ENCODE measurements around the gene GABRQ.
A peak's percentile ranks its signal among the peaks of the same experiment; 100 is the strongest.

GABRQ gene

GRCh38 chrX:152637649-152638442, at the start of gene GABRQ:
GABRQ (plus strand) TSS chrX:152637895; CDS start chrX:152638203, 308 bp downstream.
- no peak for DNase-seq

DNA sequence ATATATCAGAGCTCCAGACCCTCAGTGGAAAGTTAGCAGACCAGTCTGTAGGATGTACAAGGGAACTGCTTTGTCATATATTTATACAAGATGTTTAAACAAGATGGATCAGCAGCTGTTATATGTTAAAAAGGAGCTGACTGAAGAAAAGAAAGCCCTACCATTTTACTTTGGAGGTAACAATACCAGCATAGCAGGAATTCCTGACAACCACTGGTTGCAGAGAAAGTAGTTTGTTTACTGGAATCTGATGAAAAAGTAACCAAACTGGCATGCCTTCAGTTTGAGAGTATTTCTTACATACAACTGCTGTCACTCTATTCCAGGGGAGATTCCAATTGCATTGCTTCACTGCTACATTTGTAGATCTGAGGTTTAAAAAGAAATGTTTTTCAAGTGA, 49.5 kb upstream of the GABRQ start:
- DNase-seq: no peak

DNA sequence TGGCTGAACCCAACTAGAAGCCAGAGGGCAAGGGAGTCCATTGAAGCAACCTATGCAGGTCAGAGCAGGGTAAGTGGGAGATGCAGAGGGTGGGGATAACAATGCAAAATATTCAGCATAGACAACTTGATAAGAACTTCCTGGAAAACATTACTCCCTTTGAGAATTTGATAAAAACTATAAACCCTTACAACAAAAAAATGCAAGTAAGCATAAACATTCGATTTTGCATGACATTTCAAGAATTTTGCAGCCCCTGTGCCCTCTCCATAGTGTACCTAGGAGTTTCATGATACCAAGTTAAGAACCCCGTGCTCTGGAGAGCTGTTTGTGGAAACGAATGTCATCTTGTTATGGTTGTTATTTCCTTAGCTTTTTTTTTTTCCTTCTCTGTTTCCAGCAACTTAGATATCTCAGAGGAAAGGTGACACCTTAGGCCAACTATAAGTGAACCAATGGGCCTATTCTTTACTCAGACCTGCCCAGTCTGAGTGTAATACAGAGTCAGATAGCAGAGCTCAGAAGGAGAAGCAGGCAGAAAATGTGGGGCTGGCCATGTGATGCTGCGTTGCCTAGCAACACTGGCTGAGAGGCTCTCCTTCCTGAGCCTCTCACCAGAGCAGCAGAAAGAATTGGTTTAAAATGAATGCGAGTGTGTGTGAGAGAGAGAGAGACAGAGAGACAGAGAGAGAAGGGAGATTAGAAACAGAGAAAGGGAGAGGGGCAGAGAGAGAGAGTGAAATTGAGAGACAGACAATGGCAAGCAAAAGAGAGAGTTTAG, 36.7 kb upstream of the GABRQ start:
- DNase-seq: no peak

- DNase-seq: no peak
Measured at GRCh38 chrX:152601848-152602616, 35.7 kb upstream of the GABRQ start.

GRCh38 chrX:152614791-152615190, 22.9 kb upstream of the GABRQ start:
- DNase-seq: no peak

DNA sequence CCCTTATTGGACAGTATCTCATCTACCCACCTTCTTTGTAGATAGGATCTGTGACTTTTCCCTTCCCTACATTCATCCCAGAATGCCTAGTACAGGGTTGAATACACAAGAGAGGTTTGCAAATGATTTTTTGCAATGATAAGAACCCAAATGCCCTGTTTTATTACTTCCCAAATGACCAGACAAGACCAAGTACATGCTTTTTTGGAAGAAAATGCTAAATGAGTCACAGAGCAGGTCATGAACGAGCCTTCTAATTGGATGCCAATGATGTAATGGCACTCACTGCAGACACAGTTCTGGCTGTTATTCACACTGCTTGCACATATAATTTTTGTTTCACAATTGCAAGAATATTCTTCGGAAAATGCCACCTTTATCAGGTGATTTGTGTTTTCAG, 17.8 kb upstream of the GABRQ start:
- no peak for DNase-seq

- peak in 1 of 2 donors; percentile 0 for DNase-seq
Measured at GRCh38 chrX:152632445-152633097, 5.1 kb upstream of the GABRQ start.

- DNase-seq: no peak
Measured at GRCh38 chrX:152635941-152636340, 1.8 kb upstream of the GABRQ start.

DNA sequence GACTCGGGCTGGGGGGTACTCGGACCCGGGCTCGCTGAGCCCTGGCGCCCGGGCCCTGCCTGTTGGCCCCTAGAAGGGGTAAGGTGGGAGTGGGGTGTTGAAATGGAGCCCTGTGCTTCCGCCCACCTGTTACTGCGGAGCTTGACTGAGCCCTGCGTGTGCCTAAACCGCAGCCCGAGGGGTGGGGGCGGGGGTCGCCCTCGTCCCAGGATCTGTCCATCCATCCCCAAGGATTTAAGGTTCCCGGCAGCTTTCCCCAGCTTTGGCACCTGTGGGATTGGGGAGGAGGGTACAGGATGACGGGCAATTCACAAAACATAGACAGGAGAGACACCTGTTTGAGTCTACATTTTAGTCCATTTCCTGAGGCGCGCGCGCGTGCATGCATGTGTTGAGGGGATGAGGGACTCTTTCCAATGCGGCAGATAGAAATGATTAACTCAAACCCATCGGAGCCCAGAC, 779 bp downstream of the GABRQ start:
- no peak for DNase-seq

DNA sequence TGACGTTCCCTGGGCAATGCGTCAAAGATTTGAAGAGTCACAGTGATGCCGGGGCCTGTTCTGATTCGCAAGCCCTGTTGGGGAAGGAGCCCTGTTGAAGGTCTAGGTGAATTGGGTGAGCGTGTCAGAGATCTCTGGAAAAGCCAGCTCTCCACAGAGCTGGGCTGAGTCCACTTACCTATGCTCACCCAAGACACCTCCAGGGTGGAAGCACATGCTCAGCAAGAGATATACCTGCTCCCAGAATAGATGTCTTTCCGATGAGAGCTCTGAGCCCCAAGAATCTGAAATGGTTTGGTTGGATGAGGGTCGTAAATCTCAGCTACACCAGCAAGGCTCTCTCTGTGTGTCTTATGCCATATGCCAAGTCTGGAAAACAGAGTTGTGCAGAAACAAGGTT, 1.7 kb downstream of the GABRQ start:
- no peak for DNase-seq

DNA sequence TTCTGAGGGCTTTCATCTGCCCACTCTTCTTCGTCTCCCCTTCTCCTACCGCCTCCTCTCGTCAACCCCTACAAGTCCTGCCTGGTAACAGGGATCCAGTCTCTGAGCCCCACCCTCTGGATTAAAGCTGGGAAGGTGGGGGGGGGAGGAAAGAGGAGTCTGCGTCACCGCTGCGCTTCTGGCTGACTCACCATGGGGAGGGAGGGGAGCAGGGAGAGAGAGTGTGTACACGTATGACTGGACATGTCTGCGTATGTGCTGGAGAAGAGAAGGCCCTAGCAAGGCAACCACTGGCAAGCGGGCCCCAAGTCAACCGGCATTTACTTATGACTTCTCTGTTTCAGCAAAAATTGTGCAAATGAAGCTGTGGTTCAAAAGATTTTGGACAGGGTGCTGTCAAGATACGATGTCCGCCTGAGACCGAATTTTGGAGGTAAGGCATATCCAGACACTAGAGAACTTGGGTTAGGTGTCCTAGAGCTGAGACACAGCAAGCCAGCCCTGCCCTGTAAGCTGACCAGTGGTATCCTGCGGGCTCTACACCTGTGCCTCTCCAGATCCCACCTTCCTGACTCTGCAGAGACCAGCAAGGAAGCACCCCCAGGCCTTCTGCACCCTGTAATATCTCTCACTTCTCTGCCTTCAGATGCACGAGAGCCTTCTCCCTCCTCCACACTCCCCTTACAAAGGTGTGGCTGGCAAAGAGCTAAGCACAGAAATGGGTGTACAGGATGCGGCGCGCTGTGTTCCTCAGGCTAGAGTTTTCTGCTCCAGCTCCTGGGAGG, 2.5 kb downstream of the GABRQ start:
- DNase-seq: no peak

DNA sequence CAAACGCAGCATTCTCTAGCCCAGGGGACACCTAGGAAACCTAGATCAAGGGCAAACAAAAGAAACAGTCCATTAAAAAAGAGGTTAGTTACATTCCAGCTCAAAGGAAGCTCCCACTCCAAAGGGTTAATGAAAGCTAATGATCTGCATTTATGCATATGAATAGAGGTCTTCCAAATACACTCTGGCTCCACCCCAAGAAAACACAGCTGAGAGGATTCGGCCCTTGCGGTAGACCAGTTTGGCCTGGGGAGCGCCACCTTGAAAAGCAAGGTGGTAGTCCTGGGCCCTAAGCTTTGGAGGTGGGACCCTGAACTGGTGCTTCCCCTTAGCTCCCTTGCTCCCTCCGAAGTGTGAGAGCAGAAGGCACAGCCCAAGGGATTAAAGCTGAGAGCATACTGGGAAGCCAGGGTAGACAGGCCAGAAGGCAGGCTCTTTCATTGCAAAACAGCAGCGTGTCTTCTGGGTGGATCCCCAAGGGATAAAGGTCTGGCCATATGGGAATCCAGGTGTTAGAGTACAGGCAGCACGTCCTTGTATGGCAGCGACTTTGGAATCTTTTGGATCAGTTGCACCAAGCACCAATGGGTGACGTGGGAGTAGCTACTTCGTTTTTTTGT, 3.7 kb downstream of the GABRQ start:
- no peak for DNase-seq

DNA sequence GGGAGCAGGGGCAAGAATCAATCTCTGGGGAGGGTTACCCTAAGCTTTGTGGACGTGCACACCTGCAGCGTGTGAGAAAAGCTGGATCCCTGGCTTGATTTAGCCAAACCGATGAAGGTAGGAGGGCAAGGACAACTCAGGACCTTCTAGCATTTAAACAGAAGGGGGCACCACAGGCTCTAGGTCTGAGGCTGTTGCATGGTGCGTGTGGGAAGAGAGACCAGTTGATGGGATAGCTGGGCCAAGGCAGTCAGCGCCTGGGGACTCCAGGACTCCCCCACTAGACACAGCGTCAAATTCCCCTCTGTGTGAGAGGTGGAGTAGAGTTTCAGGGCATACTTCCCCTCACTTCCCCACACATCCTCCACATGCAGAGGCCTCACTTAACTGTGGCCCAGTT, 4.3 kb downstream of the GABRQ start:
- no peak for DNase-seq

DNA sequence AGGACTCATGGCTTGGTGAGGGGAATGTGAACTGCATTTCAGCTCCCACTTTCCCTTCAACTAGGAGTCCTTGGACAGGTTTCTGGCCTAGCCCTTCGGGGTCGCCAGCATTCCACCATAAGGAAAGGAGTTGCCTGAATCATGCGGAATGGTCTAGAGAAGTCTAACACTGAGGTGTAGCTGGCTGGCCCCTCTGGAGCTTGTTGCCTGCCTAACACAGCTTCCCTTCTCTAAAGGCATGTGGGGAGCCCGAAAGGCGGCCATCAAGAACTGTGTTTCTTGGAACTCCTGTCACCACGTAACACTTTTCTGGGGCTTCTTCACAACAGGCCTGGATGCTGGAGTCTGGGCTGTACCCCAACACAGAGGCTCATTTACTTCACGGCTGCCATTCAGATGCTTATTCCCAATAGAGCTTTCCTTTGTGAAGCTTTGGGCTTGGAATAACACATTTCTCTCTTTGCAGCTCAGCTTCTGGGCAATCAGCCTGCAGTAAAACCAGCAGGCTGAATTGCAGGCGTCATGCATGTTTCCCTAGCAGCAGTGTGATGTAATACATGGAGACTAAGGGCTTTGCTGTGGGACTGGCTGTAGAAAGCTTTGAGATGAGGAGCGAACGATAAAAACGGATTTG, 5.4 kb downstream of the GABRQ start:
- no peak for DNase-seq

DNA sequence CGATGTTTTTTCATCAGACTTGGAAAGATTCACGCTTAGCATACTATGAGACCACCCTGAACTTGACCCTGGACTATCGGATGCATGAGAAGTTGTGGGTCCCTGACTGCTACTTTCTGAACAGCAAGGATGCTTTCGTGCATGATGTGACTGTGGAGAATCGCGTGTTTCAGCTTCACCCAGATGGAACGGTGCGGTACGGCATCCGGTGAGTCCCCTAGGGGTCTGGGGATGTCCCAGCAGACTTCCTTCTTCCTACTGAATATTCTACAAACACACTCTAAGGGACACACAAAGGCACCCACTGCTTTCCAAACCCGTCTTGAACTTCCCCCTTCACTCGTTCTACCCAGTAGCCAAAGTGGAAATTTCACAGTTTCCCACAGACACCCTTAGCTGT, 9.3 kb downstream of the GABRQ start:
- DNase-seq: no peak

DNA sequence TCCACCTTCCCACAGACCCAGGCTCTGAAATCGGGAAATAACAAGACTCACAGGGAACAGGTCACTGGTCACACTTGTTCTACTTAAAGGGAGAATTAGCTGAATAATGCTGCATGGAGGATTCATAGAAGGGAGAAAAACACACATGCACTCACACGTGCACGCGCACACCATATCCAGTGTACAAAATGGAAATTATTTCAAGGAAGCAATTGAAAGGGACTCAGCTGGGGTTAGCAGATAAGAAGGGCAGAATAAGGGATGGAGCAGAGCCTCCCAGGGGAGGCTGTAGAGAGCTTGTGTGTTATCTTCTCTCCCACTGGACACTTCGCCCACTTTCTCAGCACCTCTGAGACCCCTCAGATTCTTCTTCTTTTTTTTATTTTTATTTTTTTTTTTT, 10.3 kb downstream of the GABRQ start:
- no peak for DNase-seq

- DNase-seq: no peak
Measured at GRCh38 chrX:152652060-152652459, 14.4 kb downstream of the GABRQ start.

- DNase-seq: no peak
Measured at GRCh38 chrX:152652467-152652866, 14.8 kb downstream of the GABRQ start.

GRCh38 chrX:152656087-152656486, 18.4 kb downstream of the GABRQ start:
- DNase-seq: no peak

DNA sequence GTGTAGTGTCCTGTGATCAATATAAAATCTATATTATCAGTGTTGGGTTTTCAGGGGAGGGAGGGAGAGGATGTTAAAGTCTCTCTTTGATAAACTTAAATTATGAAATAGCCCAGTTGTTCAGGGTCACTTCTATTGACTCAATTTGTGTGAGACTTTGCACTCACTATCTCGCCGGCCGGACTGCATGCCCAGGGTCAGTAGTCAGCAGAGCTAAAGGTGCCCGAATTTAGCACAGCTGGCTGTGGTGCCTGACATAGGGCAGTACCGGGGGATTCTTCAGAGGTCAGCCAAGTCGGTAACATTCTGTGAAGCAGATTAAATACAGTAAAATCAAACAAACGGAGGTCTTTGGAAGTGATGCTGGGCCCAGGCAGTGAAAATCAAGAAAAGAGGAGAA, 19.2 kb downstream of the GABRQ start:
- DNase-seq: no peak

DNA sequence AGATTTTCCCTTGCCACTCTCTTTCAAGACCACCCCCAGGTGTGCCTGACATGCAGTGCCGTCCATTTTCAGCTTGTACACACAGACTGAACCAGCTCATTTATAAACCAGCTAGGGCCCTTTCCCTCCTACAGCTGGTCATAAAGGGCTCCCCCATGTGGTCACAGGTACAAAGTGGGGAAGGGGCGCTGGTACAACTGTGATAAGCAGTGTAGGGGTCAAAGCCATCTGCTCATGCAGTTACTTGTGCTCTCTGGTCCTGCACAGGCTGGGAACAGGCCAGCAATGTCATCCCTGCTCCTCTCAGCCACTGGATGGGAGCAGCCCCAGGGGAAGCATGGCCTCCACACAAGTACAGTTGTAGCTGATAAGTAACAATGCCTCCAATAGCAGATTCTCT, 20.6 kb downstream of the GABRQ start:
- DNase-seq: no peak

All from CD4-positive, alpha-beta T cell treated with Interleukin-1 beta for 1 hour (primary cell).